Omental fat pad (tissue), 4 donors: Measurements from ENCODE around the gene DTNBP1. TPM values are rescaled to one million over a fixed set of nuclear protein-coding genes. Genes with fewer than 3 reads are reported as not detected.

Source experiments
- ATAC-seq: fragments of 150-250 bp; one replicate; pipeline ENCODE4 v1.9.1; 2016; ENCODE audit warnings: mild to moderate bottlenecking, moderate library complexity; ENCODE audit not compliant: low FRiP score
- DNase-seq: peaks from one replicate; pipeline ENCODE4 v3.0.0-alpha.2; 2019; ENCODE audit warnings: low spot score
- total RNA-seq, 4 donors: library from RNA; depleted of rRNA; stranded (reverse); fragments of >200 nt; gene quantifications; one replicate each; pipeline ENCODE4 v1.1.0, GENCODE V29; 2016
- TF ChIP-seq, protein P1 (sequence below), 3 donors: fragments of 450-650 bp; IDR thresholded peaks; one replicate each; pipeline ENCODE4 v1.5.1; 2016 to 2017; ENCODE audit warnings: antibody characterized with exemption in 3 of 3, mild to moderate bottlenecking in 3 of 3, moderate library complexity in 2 of 3

DTNBP1 gene
- total RNA-seq, 4 donors from 2014 or later, result 5.9 to 13.9 (median 10.4) TPM

DNA sequence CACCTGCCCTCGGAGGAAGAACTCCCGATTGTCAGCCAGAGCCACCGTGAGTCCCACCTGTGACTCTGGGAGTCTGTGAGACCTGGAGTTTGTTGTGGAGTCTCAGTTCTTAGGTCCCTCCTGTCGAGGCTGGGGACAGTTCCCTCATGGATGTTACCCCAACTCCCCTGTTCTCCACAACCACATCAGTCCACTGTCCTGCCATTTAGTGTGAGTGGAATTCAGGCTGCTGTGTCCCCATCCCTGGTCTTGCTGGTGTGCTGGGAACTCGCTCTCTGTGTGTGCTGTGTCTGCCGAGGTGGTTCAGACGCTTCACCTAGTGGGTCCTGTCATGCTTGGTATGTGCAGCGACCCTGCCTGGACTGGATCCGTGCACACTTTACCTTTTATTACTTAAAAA, 163.2 kb downstream of the DTNBP1 start:
- no peak for ATAC-seq
- TF ChIP-seq, protein P1, sequence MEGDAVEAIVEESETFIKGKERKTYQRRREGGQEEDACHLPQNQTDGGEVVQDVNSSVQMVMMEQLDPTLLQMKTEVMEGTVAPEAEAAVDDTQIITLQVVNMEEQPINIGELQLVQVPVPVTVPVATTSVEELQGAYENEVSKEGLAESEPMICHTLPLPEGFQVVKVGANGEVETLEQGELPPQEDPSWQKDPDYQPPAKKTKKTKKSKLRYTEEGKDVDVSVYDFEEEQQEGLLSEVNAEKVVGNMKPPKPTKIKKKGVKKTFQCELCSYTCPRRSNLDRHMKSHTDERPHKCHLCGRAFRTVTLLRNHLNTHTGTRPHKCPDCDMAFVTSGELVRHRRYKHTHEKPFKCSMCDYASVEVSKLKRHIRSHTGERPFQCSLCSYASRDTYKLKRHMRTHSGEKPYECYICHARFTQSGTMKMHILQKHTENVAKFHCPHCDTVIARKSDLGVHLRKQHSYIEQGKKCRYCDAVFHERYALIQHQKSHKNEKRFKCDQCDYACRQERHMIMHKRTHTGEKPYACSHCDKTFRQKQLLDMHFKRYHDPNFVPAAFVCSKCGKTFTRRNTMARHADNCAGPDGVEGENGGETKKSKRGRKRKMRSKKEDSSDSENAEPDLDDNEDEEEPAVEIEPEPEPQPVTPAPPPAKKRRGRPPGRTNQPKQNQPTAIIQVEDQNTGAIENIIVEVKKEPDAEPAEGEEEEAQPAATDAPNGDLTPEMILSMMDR (IDR thresholded peaks at IDR 0.05), result no peak
- DNase-seq, result no peak

DNA sequence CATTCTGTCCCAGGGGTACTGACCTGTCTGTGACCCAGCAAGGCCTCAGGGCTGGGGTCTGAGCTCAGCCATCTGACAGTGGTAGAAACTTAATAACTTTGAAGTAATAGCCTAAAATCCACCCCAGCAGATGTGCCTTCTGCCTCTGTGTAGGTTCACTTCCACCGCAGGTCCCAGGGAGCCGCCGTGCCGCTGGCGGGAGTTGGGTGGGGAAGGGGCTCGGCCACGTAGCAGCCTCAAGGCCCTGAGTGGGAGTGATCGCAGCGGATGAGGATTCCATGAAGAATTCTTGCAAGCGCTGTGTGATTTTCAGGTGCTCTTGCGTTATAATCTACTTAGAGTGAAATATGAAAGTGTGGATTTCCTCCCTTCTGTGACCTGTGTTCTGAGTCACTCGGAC, 163.7 kb downstream of the DTNBP1 start:
- TF ChIP-seq, protein P1 (IDR thresholded peaks at IDR 0.05), result no peak
- ATAC-seq (no peak), DNase-seq (peak; percentile 21)

DNA sequence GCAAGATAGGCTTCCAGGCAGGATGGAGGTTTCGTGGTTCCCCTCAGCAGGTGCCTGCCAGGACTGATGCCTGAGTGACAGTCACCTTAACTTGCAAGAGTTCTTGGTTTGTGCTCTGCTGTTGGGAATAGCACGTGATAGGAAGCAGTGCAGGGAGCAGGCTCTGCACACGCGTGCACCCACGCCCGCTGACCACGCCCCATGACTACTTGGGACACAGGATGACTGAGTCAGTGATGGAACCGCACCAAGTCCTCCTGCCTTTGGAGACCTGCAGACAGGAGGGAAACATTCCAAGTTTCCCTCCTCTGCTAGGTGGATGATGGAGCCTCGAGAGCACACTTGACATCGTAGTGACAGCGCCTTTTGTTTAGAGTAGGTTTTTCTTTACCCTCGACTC, 164.2 kb downstream of the DTNBP1 start:
- ATAC-seq, result no peak
- TF ChIP-seq, protein P1 (IDR thresholded peaks at IDR 0.05), result no peak
- DNase-seq, result peak; percentile 23

DNA sequence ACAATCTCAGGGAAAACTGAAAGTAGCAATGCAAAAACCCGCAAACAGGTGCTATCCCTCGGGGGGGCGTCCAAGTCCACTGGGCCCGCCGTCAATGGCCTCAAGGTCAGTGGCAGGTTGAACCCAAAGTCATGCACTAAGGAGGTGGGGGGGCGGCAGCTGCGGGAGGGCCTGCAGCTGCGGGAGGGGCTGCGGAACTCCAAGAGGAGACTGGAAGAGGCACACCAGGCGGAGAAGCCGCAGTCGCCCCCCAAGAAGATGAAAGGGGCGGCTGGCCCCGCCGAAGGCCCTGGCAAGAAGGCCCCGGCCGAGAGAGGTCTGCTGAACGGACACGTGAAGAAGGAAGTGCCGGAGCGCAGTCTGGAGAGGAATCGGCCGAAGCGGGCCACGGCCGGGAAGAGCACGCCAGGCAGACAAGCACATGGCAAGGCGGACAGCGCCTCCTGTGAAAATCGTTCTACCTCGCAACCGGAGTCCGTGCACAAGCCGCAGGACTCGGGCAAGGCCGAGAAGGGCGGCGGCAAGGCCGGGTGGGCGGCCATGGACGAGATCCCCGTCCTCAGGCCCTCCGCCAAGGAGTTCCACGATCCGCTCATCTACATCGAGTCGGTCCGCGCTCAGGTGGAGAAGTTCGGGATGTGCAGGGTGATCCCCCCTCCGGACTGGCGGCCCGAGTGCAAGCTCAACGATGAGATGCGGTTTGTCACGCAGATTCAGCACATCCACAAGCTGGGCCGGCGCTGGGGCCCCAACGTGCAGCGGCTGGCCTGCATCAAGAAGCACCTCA, 166.3 kb downstream of the DTNBP1 start:
- ATAC-seq (no peak), DNase-seq (peak; percentile 22)
- TF ChIP-seq, protein P1 (IDR thresholded peaks at IDR 0.05), result no peak

DNA sequence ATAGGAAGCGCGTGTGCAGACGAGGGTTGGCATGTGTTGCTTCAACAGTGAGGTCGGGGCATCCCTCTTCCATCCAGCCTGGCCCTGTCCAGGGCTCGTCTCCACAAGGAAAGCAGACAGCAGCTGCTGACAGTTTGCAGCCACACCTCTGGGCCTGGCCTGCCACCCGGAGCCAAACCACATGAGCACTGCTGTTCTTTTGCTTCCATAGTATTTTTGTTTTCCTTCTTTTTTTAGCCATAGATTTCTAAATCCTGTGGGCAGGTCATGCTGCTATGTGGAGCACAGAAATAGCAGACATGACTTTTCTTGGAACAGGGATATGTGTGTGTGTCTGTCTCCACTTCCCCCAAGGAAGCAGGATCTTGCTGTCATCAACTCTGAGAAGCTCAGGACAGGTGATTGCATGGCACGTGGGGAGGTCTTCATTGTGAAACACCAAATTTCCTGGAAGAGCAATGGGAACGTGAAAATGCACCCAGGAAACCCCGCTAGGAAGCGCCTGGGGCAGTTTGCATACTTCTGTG, 167.4 kb downstream of the DTNBP1 start:
- TF ChIP-seq, protein P1 (IDR thresholded peaks at IDR 0.05), result no peak
- ATAC-seq (no peak), DNase-seq (peak; percentile 12)

DNA sequence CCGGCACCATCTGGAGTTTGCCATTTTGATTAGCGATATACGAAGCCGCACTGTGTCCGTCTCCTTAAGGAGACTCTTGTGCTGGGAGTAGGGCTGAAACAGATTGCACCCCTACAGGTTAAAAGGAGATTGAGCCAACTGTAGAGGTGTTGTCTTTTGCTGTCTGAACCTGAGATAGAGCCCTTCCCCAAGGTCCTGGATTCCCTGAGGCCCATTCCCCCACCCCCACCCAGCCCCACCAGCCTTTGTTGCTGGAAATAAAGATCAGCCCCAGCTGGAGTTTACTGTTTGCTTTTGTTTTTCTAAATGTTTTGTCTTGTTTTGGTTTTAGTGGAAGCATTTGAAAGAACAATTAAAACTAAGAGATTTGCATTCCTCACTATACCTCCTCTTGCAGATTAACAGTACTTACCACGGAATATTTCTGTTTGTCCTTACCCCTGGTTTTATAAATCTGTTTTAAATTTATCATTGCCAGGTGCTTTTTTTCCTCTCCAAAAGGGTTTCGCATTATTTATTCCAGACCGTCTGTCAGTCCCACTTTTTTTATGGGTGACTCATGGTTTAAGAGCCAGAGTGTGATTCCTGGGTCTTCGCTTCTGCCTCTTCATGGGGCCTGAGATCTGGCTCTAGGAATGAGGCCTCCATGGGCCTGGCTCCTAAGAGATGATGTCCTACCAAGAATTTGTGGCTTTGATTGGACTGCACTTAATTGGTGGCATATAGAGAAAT, 169.2 kb downstream of the DTNBP1 start:
- no peak for ATAC-seq
- DNase-seq, result no peak
- TF ChIP-seq, protein P1 (IDR thresholded peaks at IDR 0.05), result no peak
